ENCODE data around the gene PMM1. TPM values are rescaled to one million over a fixed set of nuclear protein-coding genes. Genes with fewer than 3 reads are reported as not detected.

The PMM1 gene
- total RNA-seq, 1 donor from 2014 or later: 49.7 TPM

GRCh38 chr22:41528938-41529561 lies 60.6 kb downstream of the PMM1 start:
- Mint-ChIP-seq H3K27ac (ENCODE audit: unreplicated experiment) (no peak overlapping the region), H3K9me3 (ENCODE audit: unreplicated experiment) (no peaks in the 10 kb centered on the region), H3K4me1 (ENCODE audit: unreplicated experiment) (peaks cover 3% of the 10 kb centered on the region), H3K27me3 (ENCODE audit: unreplicated experiment) (no peaks in the 10 kb centered on the region), H3K36me3 (ENCODE audit: unreplicated experiment) (peaks cover 27% of the 10 kb centered on the region), H3K4me3 (ENCODE audit: unreplicated experiment) (no peak overlapping the region)
- TF ChIP-seq, protein P1, sequence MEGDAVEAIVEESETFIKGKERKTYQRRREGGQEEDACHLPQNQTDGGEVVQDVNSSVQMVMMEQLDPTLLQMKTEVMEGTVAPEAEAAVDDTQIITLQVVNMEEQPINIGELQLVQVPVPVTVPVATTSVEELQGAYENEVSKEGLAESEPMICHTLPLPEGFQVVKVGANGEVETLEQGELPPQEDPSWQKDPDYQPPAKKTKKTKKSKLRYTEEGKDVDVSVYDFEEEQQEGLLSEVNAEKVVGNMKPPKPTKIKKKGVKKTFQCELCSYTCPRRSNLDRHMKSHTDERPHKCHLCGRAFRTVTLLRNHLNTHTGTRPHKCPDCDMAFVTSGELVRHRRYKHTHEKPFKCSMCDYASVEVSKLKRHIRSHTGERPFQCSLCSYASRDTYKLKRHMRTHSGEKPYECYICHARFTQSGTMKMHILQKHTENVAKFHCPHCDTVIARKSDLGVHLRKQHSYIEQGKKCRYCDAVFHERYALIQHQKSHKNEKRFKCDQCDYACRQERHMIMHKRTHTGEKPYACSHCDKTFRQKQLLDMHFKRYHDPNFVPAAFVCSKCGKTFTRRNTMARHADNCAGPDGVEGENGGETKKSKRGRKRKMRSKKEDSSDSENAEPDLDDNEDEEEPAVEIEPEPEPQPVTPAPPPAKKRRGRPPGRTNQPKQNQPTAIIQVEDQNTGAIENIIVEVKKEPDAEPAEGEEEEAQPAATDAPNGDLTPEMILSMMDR (IDR thresholded peaks at IDR 0.05): no peak
- DNase-seq (ENCODE audit: extremely low spot score, unreplicated experiment): no peak

- H3K9me3 Mint-ChIP-seq (ENCODE audit: unreplicated experiment): no peaks in the 10 kb centered on the region
- TF ChIP-seq, protein P1 (IDR thresholded peaks at IDR 0.05): no peak
- peaks cover 6% of the 10 kb centered on the region for H3K4me1 Mint-ChIP-seq (ENCODE audit: unreplicated experiment)
- H3K4me3 Mint-ChIP-seq (ENCODE audit: unreplicated experiment): no peak overlapping the region
- peaks cover 24% of the 10 kb centered on the region for H3K36me3 Mint-ChIP-seq (ENCODE audit: unreplicated experiment)
- H3K27me3 Mint-ChIP-seq (ENCODE audit: unreplicated experiment): no peaks in the 10 kb centered on the region
- no peak for DNase-seq (ENCODE audit: extremely low spot score, unreplicated experiment)
- no peak overlapping the region for H3K27ac Mint-ChIP-seq (ENCODE audit: unreplicated experiment)
Measured at GRCh38 chr22:41528132-41528766, 61.4 kb downstream of the PMM1 start.

Other genes starting within 250 kb of the PMM1 start
- gene TEF, start 207.9 kb downstream of the PMM1 start, total RNA-seq: 5.7 and 6.8 TPM in 2 replicates
- 44.5 and 45.9 TPM in 2 replicates for gene TOB2, start 143.0 kb downstream of the PMM1 start, total RNA-seq
- gene PHF5A, start 121.1 kb downstream of the PMM1 start, total RNA-seq: 29.0 and 30.9 TPM in 2 replicates
- gene ACO2, start 120.7 kb downstream of the PMM1 start, total RNA-seq: 71.8 and 77.3 TPM in 2 replicates
- gene POLR3H, start 45.4 kb downstream of the PMM1 start, total RNA-seq: 38.2 and 39.7 TPM in 2 replicates
- 5.2 and 5.3 TPM in 2 replicates for gene CSDC2, start 28.8 kb downstream of the PMM1 start, total RNA-seq
- gene DESI1, start 31.2 kb upstream of the PMM1 start, total RNA-seq: 26.2 and 29.9 TPM in 2 replicates
- 211 and 218 TPM in 2 replicates for gene XRCC6, start 31.5 kb upstream of the PMM1 start, total RNA-seq
- gene SNU13, start 99.0 kb upstream of the PMM1 start, total RNA-seq: 126 and 128 TPM in 2 replicates
- gene MEI1, start 109.7 kb upstream of the PMM1 start, total RNA-seq: not detected in 2 replicates
- gene CCDC134, start 210.8 kb upstream of the PMM1 start, total RNA-seq: 7.8 and 10.0 TPM in 2 replicates
- gene SREBF2, start 243.3 kb upstream of the PMM1 start, total RNA-seq: 114 and 119 TPM in 2 replicates